LNCaP clone FGC (cell line): ENCODE results near the gene CA12.

Experiments used
- DNase-seq: peaks from one replicate; pipeline ENCODE4 v3.0.0-alpha.2; 2011; ENCODE audit warnings: low read depth
- H3K4me3 ChIP-seq: 2 replicates; pipeline ENCODE4 v1.5.1; 2011; ENCODE audit warnings: mild to moderate bottlenecking, low read depth, low read length, control low read depth
- TF ChIP-seq, protein P1 (sequence below): IDR thresholded peaks from 2 replicates; pipeline ENCODE4 v1.5.1; 2012; ENCODE audit warnings: mild to moderate bottlenecking; ENCODE audit not compliant: control insufficient read depth, insufficient read depth; ENCODE audit errors: extremely low read depth

Gene CA12

DNA sequence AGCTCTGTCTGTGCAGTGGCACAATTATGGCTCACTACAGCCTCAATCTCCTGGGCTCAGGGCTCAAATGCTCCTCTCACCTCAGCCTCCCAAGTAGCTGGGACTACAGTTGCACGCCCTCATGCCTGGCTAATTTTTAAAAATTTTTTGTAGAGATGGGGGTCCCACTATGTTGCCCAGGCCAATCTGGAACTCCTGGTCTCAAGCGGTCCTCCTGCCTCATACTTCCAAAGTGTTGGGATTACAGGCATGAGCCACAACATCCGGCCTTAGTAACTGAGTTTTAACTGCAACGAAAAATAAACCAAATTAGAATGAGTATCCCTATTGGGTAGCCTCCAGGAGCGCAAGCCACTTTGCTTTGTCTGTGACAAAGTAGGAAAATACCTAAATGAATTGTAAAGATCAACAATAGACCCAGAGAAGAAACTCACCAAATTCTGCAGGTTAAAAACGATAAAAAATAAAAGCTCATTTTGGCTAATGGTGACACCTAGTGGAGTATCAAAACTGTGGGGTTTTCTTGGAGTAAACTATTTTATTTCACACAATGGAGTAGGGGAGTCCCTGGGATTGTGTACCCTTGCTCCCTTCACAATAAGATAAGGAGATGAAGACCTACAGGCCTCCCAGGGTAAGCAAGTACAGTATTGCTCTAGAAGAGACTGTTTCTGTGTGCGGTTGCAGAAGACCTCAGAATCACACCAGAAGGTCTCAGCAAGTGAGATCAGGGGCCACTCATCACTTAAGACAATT, 21.0 kb upstream of the CA12 start:
- no peak for DNase-seq
- TF ChIP-seq, protein P1, sequence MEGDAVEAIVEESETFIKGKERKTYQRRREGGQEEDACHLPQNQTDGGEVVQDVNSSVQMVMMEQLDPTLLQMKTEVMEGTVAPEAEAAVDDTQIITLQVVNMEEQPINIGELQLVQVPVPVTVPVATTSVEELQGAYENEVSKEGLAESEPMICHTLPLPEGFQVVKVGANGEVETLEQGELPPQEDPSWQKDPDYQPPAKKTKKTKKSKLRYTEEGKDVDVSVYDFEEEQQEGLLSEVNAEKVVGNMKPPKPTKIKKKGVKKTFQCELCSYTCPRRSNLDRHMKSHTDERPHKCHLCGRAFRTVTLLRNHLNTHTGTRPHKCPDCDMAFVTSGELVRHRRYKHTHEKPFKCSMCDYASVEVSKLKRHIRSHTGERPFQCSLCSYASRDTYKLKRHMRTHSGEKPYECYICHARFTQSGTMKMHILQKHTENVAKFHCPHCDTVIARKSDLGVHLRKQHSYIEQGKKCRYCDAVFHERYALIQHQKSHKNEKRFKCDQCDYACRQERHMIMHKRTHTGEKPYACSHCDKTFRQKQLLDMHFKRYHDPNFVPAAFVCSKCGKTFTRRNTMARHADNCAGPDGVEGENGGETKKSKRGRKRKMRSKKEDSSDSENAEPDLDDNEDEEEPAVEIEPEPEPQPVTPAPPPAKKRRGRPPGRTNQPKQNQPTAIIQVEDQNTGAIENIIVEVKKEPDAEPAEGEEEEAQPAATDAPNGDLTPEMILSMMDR = peak; percentile 52
- H3K4me3 ChIP-seq = peak overlapping the region; percentile 17

DNA sequence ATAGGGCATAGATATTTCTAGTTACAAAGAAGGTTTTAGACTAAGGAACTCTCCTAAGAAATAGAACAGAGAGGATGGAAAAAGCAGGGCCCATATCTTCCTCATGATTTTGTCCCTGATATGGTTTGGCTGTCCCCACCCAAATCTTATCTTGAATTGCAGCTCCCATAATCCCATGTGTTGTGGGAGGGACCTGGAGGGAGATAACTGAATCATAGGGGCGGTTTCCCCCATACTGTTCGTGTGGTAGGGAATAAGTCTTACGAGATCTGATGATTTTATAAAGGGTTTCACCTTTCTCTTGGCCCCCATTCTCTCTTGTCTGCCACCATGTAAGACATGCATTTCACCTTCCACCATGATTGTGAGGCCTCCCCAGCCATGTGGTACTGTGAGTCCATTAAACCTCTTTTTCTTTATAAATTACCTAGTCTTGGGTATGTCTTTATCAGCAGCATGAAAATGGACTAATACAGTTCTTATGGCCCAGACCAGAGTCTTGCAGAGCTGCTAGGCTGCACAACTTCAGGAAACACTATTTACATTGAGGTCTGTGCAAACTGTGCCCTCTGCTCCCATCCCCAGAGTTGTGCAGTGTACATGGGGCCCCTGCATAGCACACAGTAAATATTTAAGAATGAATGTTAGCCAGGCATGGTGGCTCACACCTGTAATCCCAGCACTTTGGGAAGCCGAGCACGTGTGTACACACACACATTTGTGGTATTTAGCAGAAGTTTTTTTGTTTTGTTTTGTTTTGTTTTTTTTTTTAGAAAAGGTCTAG, 20.3 kb upstream of the CA12 start:
- H3K4me3 ChIP-seq = no peak overlapping the region
- DNase-seq = no peak
- TF ChIP-seq, protein P1 = no peak

DNA sequence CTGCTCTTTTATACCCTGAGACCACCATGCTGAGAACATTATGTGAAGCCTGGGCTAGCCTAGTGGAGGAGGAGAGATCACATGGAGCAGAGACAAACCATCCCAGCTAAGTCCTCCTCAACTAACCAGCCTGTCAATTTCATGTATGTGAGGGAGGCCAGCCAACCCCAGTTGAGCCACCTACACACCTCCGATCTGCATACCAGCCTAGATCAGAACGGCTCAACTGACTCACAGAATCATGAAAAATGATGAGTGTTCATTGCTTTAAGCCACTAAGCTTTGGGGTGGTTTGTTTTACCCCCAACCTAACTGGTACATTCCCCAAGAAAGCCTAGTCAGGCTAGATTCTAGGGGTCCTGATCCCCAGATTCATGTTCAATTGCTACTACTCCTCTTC, 19.4 kb upstream of the CA12 start:
- no peak overlapping the region for H3K4me3 ChIP-seq
- TF ChIP-seq, protein P1 = no peak
- no peak for DNase-seq

DNA sequence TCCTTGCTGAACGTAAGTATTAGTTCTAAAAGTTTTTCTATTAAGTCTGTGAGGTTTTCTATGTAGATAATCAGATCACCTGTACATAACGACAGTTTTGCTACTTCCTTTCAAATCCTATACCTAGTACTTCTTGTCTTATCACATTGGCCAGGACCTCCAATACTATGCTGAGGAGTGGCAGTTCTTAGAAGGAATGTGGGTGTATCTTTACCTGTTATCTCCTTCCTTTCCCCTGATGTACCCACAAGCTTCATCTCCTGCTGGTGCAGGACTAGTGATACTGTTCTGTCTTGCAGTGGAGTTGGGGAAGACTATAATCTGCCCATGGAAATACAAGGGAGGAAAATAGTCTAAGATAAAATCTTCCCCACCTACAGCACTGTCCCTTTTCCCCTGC, 16.8 kb upstream of the CA12 start:
- DNase-seq = no peak
- TF ChIP-seq, protein P1 = no peak
- no peak overlapping the region for H3K4me3 ChIP-seq

DNA sequence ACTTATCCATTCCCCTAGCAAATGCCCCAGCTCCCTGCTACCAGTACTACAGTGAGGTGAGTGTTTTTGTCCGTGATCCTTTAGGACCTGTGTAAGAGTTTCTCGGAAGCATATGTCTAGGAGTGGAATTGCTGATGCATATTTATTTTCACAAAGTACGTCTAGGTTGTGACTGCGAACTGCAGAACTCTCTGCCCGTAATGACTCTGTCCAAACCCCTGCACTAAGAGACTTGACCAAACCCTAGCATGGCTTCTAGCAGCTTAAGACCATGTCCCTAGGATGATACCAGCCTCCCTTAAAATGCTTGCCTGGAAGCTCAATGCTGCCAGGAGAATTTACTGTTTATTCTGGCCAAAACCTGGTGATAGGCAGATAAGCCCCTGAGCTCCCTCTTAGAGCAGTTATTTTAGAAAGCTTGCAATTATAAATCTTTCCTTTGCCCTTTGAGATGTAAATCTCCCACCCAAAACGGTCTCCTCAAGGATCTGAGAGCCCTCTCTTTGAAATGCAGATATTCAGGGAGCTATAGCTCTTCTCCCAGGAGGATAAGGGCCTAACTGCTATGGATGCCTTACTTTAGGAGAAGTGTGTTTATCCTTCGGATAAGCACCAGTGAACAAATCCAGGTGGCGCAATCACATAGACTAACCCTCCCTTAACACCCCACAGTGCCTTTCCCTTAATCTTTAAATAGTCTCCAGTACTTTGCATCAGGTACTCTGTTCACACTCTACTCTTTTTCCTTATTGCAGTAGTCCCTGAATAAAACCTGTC, 14.7 kb upstream of the CA12 start:
- DNase-seq = no peak
- TF ChIP-seq, protein P1 = no peak
- H3K4me3 ChIP-seq = no peak overlapping the region

DNA sequence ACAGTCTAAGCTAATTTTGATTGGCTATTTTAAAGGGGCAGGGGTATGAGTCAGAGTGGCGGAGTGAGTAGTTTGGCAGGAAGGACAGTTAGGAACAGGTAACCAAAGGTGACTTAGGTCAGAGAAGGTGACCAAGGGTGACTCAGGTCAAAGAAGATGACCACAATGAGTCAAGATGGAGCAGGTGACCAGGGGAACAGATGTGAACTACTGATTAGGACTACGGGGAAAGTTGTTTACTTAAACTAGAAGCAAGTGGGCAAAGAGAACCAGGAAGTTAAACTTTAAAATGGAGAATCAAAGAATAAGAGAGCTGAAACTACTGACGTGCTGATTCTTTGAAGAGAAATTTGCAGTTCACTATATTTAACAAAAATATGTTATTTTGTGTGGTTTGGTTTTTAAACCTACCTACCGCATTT, 14.1 kb upstream of the CA12 start:
- TF ChIP-seq, protein P1 = no peak
- DNase-seq = no peak
- H3K4me3 ChIP-seq = no peak overlapping the region
